ENCODE measurements around the gene CTTNBP2. TPM values are rescaled to one million over a fixed set of nuclear protein-coding genes. Genes with fewer than 3 reads are reported as not detected.

Gene CTTNBP2
- total and polyA plus RNA-seq, 2 of the 4 experiments (the other 2 are of a cell fraction), result 6.6 to 11.3 TPM

GRCh38 chr7:117871401-117871777, 1.9 kb downstream of the CTTNBP2 start:
- H3K23ac ChIP-seq (ENCODE audit: low read depth, low read length), result peak overlapping the region; percentile 66; the same call in 1 of the 2 replicates
- H4K5ac ChIP-seq (ENCODE audit: low read depth, low read length), result no peak overlapping the region
- H3K4me2 ChIP-seq (ENCODE audit: low read depth, low read length), result peak overlapping the region; percentile 63
- TF ChIP-seq SMC3 (IDR thresholded peaks at IDR 0.05; ENCODE audit: low read depth, low read length) (no peak), RAD21 (IDR thresholded peaks at IDR 0.05; ENCODE audit: low read length) (no peak), MAFK (IDR thresholded peaks at IDR 0.05; ENCODE audit: low read depth, low read length) (no peak), CEBPB (IDR thresholded peaks at IDR 0.05; ENCODE audit: low read depth, low read length) (no peak), CHD1 (IDR thresholded peaks at IDR 0.05; ENCODE audit: low read depth, low read length) (no peak), RFX5 (IDR thresholded peaks at IDR 0.05; ENCODE audit: low read depth, low read length) (no peak), NFE2L2 (IDR thresholded peaks at IDR 0.05; ENCODE audit: low read depth, low read length) (no peak), MXI1 (IDR thresholded peaks at IDR 0.05; ENCODE audit: borderline replicate concordance, low read depth, low read length) (no peak), BHLHE40 (IDR thresholded peaks at IDR 0.05; ENCODE audit: low read depth, low read length) (no peak), FOS (IDR thresholded peaks at IDR 0.05; ENCODE audit: low read depth, low read length) (no peak), USF2 (IDR thresholded peaks at IDR 0.05; ENCODE audit: low read depth, low read length) (no peak)
- TF ChIP-seq, protein P1, sequence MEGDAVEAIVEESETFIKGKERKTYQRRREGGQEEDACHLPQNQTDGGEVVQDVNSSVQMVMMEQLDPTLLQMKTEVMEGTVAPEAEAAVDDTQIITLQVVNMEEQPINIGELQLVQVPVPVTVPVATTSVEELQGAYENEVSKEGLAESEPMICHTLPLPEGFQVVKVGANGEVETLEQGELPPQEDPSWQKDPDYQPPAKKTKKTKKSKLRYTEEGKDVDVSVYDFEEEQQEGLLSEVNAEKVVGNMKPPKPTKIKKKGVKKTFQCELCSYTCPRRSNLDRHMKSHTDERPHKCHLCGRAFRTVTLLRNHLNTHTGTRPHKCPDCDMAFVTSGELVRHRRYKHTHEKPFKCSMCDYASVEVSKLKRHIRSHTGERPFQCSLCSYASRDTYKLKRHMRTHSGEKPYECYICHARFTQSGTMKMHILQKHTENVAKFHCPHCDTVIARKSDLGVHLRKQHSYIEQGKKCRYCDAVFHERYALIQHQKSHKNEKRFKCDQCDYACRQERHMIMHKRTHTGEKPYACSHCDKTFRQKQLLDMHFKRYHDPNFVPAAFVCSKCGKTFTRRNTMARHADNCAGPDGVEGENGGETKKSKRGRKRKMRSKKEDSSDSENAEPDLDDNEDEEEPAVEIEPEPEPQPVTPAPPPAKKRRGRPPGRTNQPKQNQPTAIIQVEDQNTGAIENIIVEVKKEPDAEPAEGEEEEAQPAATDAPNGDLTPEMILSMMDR (conservative IDR thresholded peaks at IDR 0.05; ENCODE audit: low read depth, low read length), result no peak
- TF ChIP-seq, protein P2, sequence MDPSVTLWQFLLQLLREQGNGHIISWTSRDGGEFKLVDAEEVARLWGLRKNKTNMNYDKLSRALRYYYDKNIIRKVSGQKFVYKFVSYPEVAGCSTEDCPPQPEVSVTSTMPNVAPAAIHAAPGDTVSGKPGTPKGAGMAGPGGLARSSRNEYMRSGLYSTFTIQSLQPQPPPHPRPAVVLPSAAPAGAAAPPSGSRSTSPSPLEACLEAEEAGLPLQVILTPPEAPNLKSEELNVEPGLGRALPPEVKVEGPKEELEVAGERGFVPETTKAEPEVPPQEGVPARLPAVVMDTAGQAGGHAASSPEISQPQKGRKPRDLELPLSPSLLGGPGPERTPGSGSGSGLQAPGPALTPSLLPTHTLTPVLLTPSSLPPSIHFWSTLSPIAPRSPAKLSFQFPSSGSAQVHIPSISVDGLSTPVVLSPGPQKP (IDR thresholded peaks at IDR 0.05; ENCODE audit: borderline replicate concordance, low read depth, low read length), result no peak
- peak overlapping the region; percentile 54 for H2BK5ac ChIP-seq (ENCODE audit: low read depth, low read length, poor library complexity, severe bottlenecking)
- WGBS, 2 experiments (ENCODE audit: extremely low coverage in 2 of 2, insufficient read length in 1 of 2), result no CpG with 5 or more reads among the region's 4 CpGs
- no peaks in the 10 kb centered on the region for H4K20me1 ChIP-seq (ENCODE audit: insufficient read depth, low read length)
- H3K9me1 ChIP-seq (ENCODE audit: insufficient read depth, low read length), result no peaks in the 10 kb centered on the region
- ATAC-seq (ENCODE audit: low read depth) (no peak), DNase-seq (no peak)
- ChIA-PET POLR2A (ENCODE audit: unreplicated experiment) (no interaction called here), CTCF (interaction anchor here (1.4 to 1.6 kb wide), 2 partner anchors 13 to 22 kb away, joined by 3 to 4 read pairs; no protein-coding TSS in a partner anchor)
- H2BK15ac ChIP-seq (ENCODE audit: low read depth, low read length), result no peak overlapping the region
- no peak overlapping the region for H2AK9ac ChIP-seq (replicated peaks; ENCODE audit: low read depth, low read length, poor library complexity)
- H4K91ac ChIP-seq (ENCODE audit: insufficient read depth, low read depth, low read length), result no peak overlapping the region
- no peaks in the 10 kb centered on the region for H3K4me1 ChIP-seq (ENCODE audit: control insufficient read depth, insufficient read depth, low read length)
- H3K27me3 ChIP-seq (ENCODE audit: control insufficient read depth, insufficient read depth, low read length), result peaks cover 1% of the 10 kb centered on the region; the same call in 1 of the 2 replicates
- no peak overlapping the region for H3K14ac ChIP-seq (replicated peaks; ENCODE audit: low read depth, low read length)
- H2AFZ ChIP-seq (replicated peaks; ENCODE audit: low read length, poor library complexity), result no peak overlapping the region
- no peak overlapping the region for H2BK120ac ChIP-seq (ENCODE audit: low read depth, low read length)
- no peak overlapping the region for H2BK20ac ChIP-seq (ENCODE audit: low read depth, low read length)
- intact Hi-C loops (cut with micrococcal nuclease), result loop anchor here (5.0 to 10.0 kb wide), 3 partner anchors 311 to 417 kb away; partner anchors contain the start of gene LSM8
- no peak overlapping the region for H3K56ac ChIP-seq (ENCODE audit: extremely low read depth, insufficient read depth, low read length)
- H3K18ac ChIP-seq (ENCODE audit: low read depth, low read length), result no peak overlapping the region
- H3K9me3 ChIP-seq (ENCODE audit: control insufficient read depth, insufficient read depth, low read length), result no peaks in the 10 kb centered on the region
- in situ Hi-C loops (cut with MboI; ENCODE audit: low sequenced_read_pairs), result no loop called here
- H4K8ac ChIP-seq (ENCODE audit: low read depth in 2 of 2, low read length in 2 of 2), result no peak overlapping the region
- H3K9ac ChIP-seq (ENCODE audit: low read depth, low read length), result no peak overlapping the region
- H3K4me3 ChIP-seq (ENCODE audit: insufficient read depth, low read depth, low read length), result peak overlapping the region; percentile 68
- H3K27ac ChIP-seq (ENCODE audit: insufficient read depth, low read length), result no peak overlapping the region
- peaks cover 0 to 26% of the 10 kb centered on the region in 2 experiments; a peak in 2 of 4 replicates for H3K79me1 ChIP-seq (ENCODE audit: low read depth in 1 of 2, low read length in 2 of 2)
- BruUV-seq (replicated peaks), result no TSS peak
- dilution Hi-C loops (cut with HindIII; ENCODE audit: low sequenced_read_pairs, unreplicated experiment), result no loop called here
- H3K4ac ChIP-seq (ENCODE audit: low read depth, low read length), result no peak overlapping the region
- no peak overlapping the region for H2AK5ac ChIP-seq (ENCODE audit: low read depth, low read length)
- no peaks in the 10 kb centered on the region for H3K36me3 ChIP-seq (ENCODE audit: control insufficient read depth, insufficient read depth, low read length)
